K562 (cell line): ENCODE data around the gene TMED5. TPM values are rescaled to one million over a fixed set of nuclear protein-coding genes. Genes with fewer than 3 reads are reported as not detected.
A peak's percentile ranks its signal among the peaks of the same experiment; 100 is the strongest.

Experiments
- BCOR ChIP-seq: fragments of 450-650 bp; IDR thresholded peaks from 2 replicates; pipeline ENCODE4 v1.6.1; 2016
- COPS2 ChIP-seq: fragments of 450-650 bp; conservative IDR thresholded peaks from 2 replicates; pipeline ENCODE4 v1.6.1; 2016; ENCODE audit warnings: mild to moderate bottlenecking, moderate library complexity
- CSDE1 ChIP-seq, 2 experiments: fragments of 450-650 bp; IDR thresholded peaks; 2 replicates each; pipeline ENCODE4 v1.6.1; 2016; ENCODE audit warnings: mild to moderate bottlenecking in 1 of 2
- E2F3 ChIP-seq: fragments of 250-450 bp; sonication (Bioruptor Pico); IDR thresholded peaks from 2 replicates; pipeline ENCODE4 v1.4.0; 2020; ENCODE audit warnings: mild to moderate bottlenecking
- ELF1 ChIP-seq: fragments of 200-800 bp; sonication (Bioruptor generic); IDR thresholded peaks from 2 replicates; pipeline ENCODE4 v1.6.1; 2016; ENCODE audit warnings: missing genetic modification characterization, missing compliant biosample characterization
- HMG20A ChIP-seq: fragments of 450-650 bp; formaldehyde crosslinking; conservative IDR thresholded peaks from 2 replicates; pipeline ENCODE4 v1.4.0; 2020; ENCODE audit warnings: mild to moderate bottlenecking, mixed read lengths
- HNRNPL ChIP-seq: fragments of 200-400 bp; formaldehyde crosslinking; IDR thresholded peaks from 2 replicates; pipeline ENCODE4 v1.6.1; 2017; ENCODE audit warnings: low read depth, mild to moderate bottlenecking, low read length
- MITF ChIP-seq: IDR thresholded peaks from 2 replicates; pipeline ENCODE4 v1.6.1; 2014; ENCODE audit warnings: antibody characterized with exemption
- MTA3 ChIP-seq: fragments of 450-650 bp; formaldehyde crosslinking; IDR thresholded peaks from 2 replicates; pipeline ENCODE4 v1.6.1; 2017; ENCODE audit warnings: mild to moderate bottlenecking, borderline replicate concordance
- SMARCC2 ChIP-seq: fragments of 450-650 bp; IDR thresholded peaks from 2 replicates; pipeline ENCODE4 v1.6.1; 2017; ENCODE audit warnings: antibody characterized with exemption, moderate library complexity, mild to moderate bottlenecking, low read depth
- SOX6 ChIP-seq: fragments of 450-650 bp; IDR thresholded peaks from 2 replicates; pipeline ENCODE4 v1.6.1; 2014; ENCODE audit warnings: mild to moderate bottlenecking
- TARDBP ChIP-seq: fragments of 450-650 bp; IDR thresholded peaks from 2 replicates; pipeline ENCODE4 v1.6.1; 2016
- TRIM28 ChIP-seq: fragments of 450-650 bp; IDR thresholded peaks from 2 replicates; pipeline ENCODE4 v1.6.1; 2017
- XRCC3 ChIP-seq: fragments of 450-650 bp; IDR thresholded peaks from 2 replicates; pipeline ENCODE4 v1.6.1; 2017; ENCODE audit warnings: mild to moderate bottlenecking, moderate library complexity
- ZNF124 ChIP-seq: sonication (generic); formaldehyde crosslinking; IDR thresholded peaks from 2 replicates; pipeline ENCODE4 v1.8.1; 2022; ENCODE audit warnings: missing genetic modification reagents
- ZNF354B ChIP-seq: fragments of 250-450 bp; sonication (Bioruptor Pico); IDR thresholded peaks from 2 replicates; pipeline ENCODE4 v1.4.0; 2020
- ZNF75A ChIP-seq: fragments of 450-650 bp; formaldehyde crosslinking; IDR thresholded peaks from 2 replicates; pipeline ENCODE4 v1.4.0; 2020; ENCODE audit warnings: mild to moderate bottlenecking
- polyA plus RNA-seq, 8 experiments: library from polyadenylated mRNA; depleted of rRNA in 4 of 8; stranded (reverse) in 5 of 8; unstranded in 3 of 8; fragments of >200 nt; fragmentation: Nextera tagmentation in 2 of 8; fragmentation: Illumina TruSeq in 1 of 8; extraction: Ambion mirVana in 2 of 8; extraction: Trizol in 1 of 8; gene quantifications; 2 replicates each; pipeline versions ENCODE4 v1.2.1 to v1.2.3, GENCODE V29; 2011 to 2014; ENCODE audit warnings: inconsistent platforms in 1 of 8, missing spikeins in 1 of 8
- total RNA-seq, 7 experiments: library from RNA; depleted of rRNA in 6 of 7; stranded (reverse); fragments of >200 nt in 6 of 7; fragmentation: Illumina TruSeq in 2 of 7; extraction: Trizol in 2 of 7; gene quantifications; 2 replicates each; pipeline versions ENCODE4 v1.2.1 to v1.2.3, GENCODE V29; 2011 to 2021; ENCODE audit warnings: low replicate concordance in 1 of 7
- TF ChIP-seq, protein P1 (sequence below): fragments of 450-650 bp; formaldehyde crosslinking; IDR thresholded peaks from 2 replicates; pipeline ENCODE4 v1.4.0; 2022; ENCODE audit warnings: missing genetic modification characterization
- TF ChIP-seq, protein P2 (sequence below): sonication (generic); formaldehyde crosslinking; IDR thresholded peaks from 2 replicates; pipeline ENCODE4 v1.8.0; 2022; ENCODE audit warnings: missing genetic modification reagents, mild to moderate bottlenecking, borderline replicate concordance
- TF ChIP-seq, protein P3 (sequence below): IDR thresholded peaks from 2 replicates; pipeline ENCODE4 v1.6.1; 2011; ENCODE audit not compliant: insufficient read length; ENCODE audit errors: extremely low read depth
- TF ChIP-seq, protein P4 (sequence below): fragments of 250-450 bp; sonication (Bioruptor Pico); IDR thresholded peaks from 2 replicates; pipeline ENCODE4 v1.5.0; 2021; ENCODE audit warnings: mild to moderate bottlenecking, moderate library complexity

TMED5 gene
- total and polyA plus RNA-seq, 9 of the 15 experiments (the other 6 are each of a cell fraction or from before 2014, with no cell fraction given), result 28.7 to 83.7 (median 67.2) TPM

DNA sequence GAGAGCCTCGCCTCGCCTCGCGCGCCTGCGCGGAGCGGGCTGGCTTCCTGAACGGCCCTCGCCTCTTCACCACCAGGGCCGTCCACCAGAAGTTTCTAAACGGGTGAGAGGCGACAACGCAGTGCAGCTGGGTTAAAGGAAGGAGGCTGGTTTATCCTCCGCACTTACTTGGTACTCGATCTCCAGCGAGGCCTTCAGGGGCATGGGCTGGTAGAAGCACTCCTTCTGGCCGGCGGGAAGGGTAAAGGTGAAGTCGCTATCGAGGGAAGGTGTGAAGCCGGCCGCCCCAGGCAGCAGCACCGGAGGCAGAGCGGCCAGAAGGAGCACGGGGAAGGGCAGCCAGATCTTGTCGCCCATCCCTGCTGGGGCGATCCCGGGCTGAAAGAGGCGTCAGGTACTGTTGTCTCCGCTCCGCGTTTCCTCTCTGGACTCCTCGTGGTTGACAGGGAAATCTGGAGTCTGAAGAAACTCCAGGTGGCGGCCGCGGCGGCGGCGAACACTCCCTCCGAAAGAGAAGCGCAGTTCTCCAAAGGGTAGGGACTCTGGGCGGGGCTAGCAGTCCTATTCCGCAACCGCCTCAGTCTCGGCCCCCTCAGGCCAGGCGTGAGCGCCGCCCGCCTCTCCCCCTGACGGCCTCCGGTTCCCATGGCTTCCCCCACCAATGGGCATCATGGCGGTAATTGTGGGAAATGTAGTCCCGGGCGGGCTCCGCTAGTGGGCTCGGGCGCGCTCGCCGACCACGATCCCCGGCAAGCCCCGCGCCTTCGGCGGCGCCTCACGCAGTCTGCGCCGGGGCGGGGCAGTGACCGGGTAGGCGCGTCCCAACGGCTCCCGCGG lies at the start of gene TMED5 (continued):
- no peak for TF ChIP-seq ZNF124 (CRISPR knock-in tag)
- TF ChIP-seq MTA3, result peak; percentile 46; the same call in 1 of the 2 replicates
- TF ChIP-seq ZNF75A (CRISPR knock-in tag), result no peak
- TF ChIP-seq HNRNPL, result no peak
- TF ChIP-seq, protein P1, sequence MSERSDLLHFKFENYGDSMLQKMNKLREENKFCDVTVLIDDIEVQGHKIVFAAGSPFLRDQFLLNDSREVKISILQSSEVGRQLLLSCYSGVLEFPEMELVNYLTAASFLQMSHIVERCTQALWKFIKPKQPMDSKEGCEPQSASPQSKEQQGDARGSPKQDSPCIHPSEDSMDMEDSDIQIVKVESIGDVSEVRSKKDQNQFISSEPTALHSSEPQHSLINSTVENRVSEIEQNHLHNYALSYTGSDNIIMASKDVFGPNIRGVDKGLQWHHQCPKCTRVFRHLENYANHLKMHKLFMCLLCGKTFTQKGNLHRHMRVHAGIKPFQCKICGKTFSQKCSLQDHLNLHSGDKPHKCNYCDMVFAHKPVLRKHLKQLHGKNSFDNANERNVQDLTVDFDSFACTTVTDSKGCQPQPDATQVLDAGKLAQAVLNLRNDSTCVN (CRISPR knock-in tag), result 0 out of 2 replicates have a peak, but pooled peaks have one; percentile 5
- no peak for TF ChIP-seq SOX6
- TF ChIP-seq, protein P2, sequence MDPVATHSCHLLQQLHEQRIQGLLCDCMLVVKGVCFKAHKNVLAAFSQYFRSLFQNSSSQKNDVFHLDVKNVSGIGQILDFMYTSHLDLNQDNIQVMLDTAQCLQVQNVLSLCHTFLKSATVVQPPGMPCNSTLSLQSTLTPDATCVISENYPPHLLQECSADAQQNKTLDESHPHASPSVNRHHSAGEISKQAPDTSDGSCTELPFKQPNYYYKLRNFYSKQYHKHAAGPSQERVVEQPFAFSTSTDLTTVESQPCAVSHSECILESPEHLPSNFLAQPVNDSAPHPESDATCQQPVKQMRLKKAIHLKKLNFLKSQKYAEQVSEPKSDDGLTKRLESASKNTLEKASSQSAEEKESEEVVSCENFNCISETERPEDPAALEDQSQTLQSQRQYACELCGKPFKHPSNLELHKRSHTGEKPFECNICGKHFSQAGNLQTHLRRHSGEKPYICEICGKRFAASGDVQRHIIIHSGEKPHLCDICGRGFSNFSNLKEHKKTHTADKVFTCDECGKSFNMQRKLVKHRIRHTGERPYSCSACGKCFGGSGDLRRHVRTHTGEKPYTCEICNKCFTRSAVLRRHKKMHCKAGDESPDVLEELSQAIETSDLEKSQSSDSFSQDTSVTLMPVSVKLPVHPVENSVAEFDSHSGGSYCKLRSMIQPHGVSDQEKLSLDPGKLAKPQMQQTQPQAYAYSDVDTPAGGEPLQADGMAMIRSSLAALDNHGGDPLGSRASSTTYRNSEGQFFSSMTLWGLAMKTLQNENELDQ, result no peak
- TF ChIP-seq, protein P3, sequence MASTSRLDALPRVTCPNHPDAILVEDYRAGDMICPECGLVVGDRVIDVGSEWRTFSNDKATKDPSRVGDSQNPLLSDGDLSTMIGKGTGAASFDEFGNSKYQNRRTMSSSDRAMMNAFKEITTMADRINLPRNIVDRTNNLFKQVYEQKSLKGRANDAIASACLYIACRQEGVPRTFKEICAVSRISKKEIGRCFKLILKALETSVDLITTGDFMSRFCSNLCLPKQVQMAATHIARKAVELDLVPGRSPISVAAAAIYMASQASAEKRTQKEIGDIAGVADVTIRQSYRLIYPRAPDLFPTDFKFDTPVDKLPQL, result no peak
- TF ChIP-seq BCOR, result no peak; the same call in 1 of the 2 replicates
- no peak for TF ChIP-seq HMG20A
- TF ChIP-seq ZNF354B (CRISPR knock-in tag), result no peak
- TF ChIP-seq SMARCC2, result no peak
- no peak for TF ChIP-seq E2F3
- no peak for TF ChIP-seq XRCC3
- TF ChIP-seq MITF, result no peak
- TF ChIP-seq TRIM28, result peak; percentile 30; the same call in 1 of the 2 replicates
- no peak for TF ChIP-seq COPS2
- peak; percentile 25; the same call in 1 of the 2 replicates for TF ChIP-seq ELF1 (tag)
- TF ChIP-seq, protein P4, sequence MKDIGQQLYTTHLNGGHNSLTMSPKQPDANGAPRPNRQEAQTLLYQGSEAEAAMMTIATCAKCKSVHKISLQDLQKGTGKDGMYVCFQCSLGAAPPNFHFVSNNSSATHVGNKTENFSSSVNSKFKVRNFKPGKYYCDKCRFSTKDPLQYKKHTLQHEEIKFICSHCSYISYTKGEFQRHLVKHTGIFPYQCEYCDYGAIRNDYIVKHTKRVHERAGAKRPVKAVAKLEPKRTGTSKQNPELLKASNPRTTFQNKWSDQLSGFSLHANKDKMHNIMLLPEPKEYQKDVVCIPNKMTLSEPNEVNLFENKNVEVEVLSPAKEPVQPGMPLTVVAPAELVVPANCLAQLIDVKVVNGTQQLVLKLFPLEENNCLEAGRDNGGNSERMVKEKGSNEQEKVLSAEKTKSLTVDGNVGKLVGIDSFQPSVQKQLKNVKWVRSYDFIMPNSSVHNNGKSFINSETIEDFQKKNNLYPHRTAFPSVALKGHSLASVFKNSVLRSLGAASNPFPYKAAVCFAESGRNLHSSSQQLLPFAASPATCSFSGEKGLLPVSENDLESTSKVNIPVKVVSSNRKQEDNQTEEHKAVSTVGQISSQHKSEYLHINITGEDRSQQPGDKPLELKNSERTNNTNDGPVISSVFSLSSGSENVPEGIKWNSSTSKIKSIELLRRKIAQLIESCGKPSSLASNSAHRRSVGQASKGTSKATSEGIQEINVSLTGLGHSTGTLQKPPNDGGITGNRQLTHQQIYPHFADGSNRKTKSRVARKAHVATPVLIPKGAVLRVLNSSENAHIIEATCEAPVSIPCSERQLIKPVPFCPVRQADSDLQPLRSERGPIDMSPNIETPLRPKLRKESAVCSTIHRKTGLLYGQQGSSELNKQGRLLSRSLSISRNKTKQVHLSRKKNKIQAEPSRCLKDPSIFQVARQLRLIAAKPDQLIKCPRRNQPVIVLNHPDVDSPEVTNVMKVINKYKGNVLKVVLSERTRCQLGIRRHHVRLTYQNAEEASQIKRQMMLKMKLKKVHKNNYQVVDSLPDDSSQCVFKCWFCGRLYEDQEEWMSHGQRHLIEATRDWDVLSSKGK (CRISPR knock-in tag), result no peak
- no peak for TF ChIP-seq CSDE1 (IDR thresholded peaks at IDR 0.05)
- TF ChIP-seq TARDBP, result no peak
